Ovary (tissue), 3 donors: ENCODE measurements around the gene OR1K1.

Experiments
- EP300 ChIP-seq: sonication (generic); formaldehyde crosslinking; IDR thresholded peaks from one replicate; pipeline ENCODE4 v1.6.1; 2017; ENCODE audit warnings: antibody characterized with exemption
- TF ChIP-seq, protein P1 (sequence below), 3 donors: fragments of 450-650 bp in 2 of 3; fragments of 200-600 bp in 1 of 3; IDR thresholded peaks; one replicate each; pipeline versions ENCODE4 v1.5.1 to v1.8.0; 2016 to 2022; ENCODE audit warnings: antibody characterized with exemption in 3 of 3, mild to moderate bottlenecking in 1 of 3
- donor health status: DM: no; HTN: no; CAD: no.

DNA sequence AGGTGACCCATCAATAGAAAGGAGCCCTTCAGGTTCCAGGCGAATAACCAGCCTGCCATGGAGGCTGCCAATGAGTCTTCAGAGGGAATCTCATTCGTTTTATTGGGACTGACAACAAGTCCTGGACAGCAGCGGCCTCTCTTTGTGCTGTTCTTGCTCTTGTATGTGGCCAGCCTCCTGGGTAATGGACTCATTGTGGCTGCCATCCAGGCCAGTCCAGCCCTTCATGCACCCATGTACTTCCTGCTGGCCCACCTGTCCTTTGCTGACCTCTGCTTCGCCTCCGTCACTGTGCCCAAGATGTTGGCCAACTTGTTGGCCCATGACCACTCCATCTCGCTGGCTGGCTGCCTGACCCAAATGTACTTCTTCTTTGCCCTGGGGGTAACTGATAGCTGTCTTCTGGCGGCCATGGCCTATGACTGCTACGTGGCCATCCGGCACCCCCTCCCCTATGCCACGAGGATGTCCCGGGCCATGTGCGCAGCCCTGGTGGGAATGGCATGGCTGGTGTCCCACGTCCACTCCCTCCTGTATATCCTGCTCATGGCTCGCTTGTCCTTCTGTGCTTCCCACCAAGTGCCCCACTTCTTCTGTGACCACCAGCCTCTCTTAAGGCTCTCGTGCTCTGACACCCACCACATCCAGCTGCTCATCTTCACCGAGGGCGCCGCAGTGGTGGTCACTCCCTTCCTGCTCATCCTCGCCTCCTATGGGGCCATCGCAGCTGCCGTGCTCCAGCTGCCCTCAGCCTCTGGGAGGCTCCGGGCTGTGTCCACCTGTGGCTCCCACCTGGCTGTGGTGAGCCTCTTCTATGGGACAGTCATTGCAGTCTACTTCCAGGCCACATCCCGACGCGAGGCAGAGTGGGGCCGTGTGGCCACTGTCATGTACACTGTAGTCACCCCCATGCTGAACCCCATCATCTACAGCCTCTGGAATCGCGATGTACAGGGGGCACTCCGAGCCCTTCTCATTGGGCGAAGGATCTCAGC, at the start of gene OR1K1:
- TF ChIP-seq, protein P1, sequence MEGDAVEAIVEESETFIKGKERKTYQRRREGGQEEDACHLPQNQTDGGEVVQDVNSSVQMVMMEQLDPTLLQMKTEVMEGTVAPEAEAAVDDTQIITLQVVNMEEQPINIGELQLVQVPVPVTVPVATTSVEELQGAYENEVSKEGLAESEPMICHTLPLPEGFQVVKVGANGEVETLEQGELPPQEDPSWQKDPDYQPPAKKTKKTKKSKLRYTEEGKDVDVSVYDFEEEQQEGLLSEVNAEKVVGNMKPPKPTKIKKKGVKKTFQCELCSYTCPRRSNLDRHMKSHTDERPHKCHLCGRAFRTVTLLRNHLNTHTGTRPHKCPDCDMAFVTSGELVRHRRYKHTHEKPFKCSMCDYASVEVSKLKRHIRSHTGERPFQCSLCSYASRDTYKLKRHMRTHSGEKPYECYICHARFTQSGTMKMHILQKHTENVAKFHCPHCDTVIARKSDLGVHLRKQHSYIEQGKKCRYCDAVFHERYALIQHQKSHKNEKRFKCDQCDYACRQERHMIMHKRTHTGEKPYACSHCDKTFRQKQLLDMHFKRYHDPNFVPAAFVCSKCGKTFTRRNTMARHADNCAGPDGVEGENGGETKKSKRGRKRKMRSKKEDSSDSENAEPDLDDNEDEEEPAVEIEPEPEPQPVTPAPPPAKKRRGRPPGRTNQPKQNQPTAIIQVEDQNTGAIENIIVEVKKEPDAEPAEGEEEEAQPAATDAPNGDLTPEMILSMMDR (IDR thresholded peaks at IDR 0.05): no peak
- no peak for TF ChIP-seq EP300
